Endodermal cell (in vitro differentiated cells): ENCODE measurements around the gene ACOT12. TPM values are rescaled to one million over a fixed set of nuclear protein-coding genes. Genes with fewer than 3 reads are reported as not detected.
"Not testable (repeated sequence)": the region's sequence is repeated elsewhere in the genome, so short reads cannot be mapped to it uniquely, and the experiment has no call there.

Experiments
- DNase-seq: peaks from one replicate; pipeline ENCODE4 v3.0.0-alpha.2; 2017
- H3K27ac ChIP-seq: 2 replicates; pipeline ENCODE4 v1.5.1; 2013; ENCODE audit warnings: mild to moderate bottlenecking, low read depth, low read length, moderate library complexity
- H3K27me3 ChIP-seq: 2 replicates; pipeline ENCODE4 v1.6.1; 2013; ENCODE audit warnings: mild to moderate bottlenecking, low read length, moderate library complexity; ENCODE audit not compliant: insufficient read depth, control insufficient read depth, poor library complexity, severe bottlenecking
- H3K36me3 ChIP-seq: 2 replicates; pipeline ENCODE4 v1.7.0; 2013; ENCODE audit warnings: mild to moderate bottlenecking, low read length, moderate library complexity; ENCODE audit not compliant: control insufficient read depth, insufficient read depth
- H3K4me1 ChIP-seq: one replicate; pipeline ENCODE4 v1.7.0; 2013; ENCODE audit warnings: low read length; ENCODE audit not compliant: control insufficient read depth, insufficient read depth
- H3K4me3 ChIP-seq: 2 replicates; pipeline ENCODE4 v1.5.1; 2013; ENCODE audit warnings: mild to moderate bottlenecking, low read length, moderate library complexity
- H3K9ac ChIP-seq: 2 replicates; pipeline ENCODE4 v1.6.1; 2013; ENCODE audit warnings: mild to moderate bottlenecking, low read length, moderate library complexity; ENCODE audit not compliant: poor library complexity, severe bottlenecking; ENCODE audit errors: extremely low read depth
- H3K9me3 ChIP-seq: 2 replicates; pipeline ENCODE4 v1.6.1; 2013; ENCODE audit warnings: mild to moderate bottlenecking, low read length, moderate library complexity; ENCODE audit not compliant: control insufficient read depth
- H3K27ac Mint-ChIP-seq: 2 replicates; pipeline ENCODE4 v1.8.0; 2020; ENCODE audit warnings: mixed read lengths
- H3K27me3 Mint-ChIP-seq: 2 replicates; pipeline ENCODE4 v1.8.0; 2021; ENCODE audit warnings: mild to moderate bottlenecking, mixed read lengths; ENCODE audit not compliant: insufficient read depth
- H3K36me3 Mint-ChIP-seq: 2 replicates; pipeline ENCODE4 v1.8.0; 2020; ENCODE audit warnings: low read depth, mixed read lengths
- H3K4me1 Mint-ChIP-seq: 2 replicates; pipeline ENCODE4 v1.8.0; 2020; ENCODE audit warnings: mixed read lengths
- H3K4me3 Mint-ChIP-seq: 2 replicates; pipeline ENCODE4 v1.8.0; 2020; ENCODE audit warnings: mild to moderate bottlenecking, moderate library complexity, mixed read lengths
- H3K9me3 Mint-ChIP-seq: 2 replicates; pipeline ENCODE4 v1.8.0; 2020; ENCODE audit warnings: mild to moderate bottlenecking, mixed read lengths
- CTCF ChIP-seq: fragments of 200-600 bp; sonication (generic); conservative IDR thresholded peaks from 2 replicates; pipeline ENCODE4 v1.5.0; 2021; ENCODE audit warnings: antibody characterized with exemption, mild to moderate bottlenecking
- WGBS, 2 experiments: methylation state at CpG; one replicate each; pipeline versions ENCODE4 v1.1.5 to v1.1.7; 2013; ENCODE audit warnings: missing lambda C conversion rate in 2 of 2, mixed read lengths in 1 of 2; ENCODE audit not compliant: insufficient coverage in 1 of 2, insufficient read length in 1 of 2; 5-methylcytosine and 5-hydroxymethylcytosine counted together
- total RNA-seq, 2 donors: library from RNA; stranded (reverse); fragmentation: NEBNext Ultra II Directional in 1 of 2; extraction: Animal tissue kit (Norgen Biotek cat#: 25700) in 1 of 2; gene quantifications; 2 replicates in 1 of 2; 3 replicates in 1 of 2; pipeline ENCODE4 v1.2.1, GENCODE V29; 2021

The ACOT12 gene
- total RNA-seq, 2 donors from 2014 or later: 0.42 TPM; not detected in 1

- Mint-ChIP-seq H3K36me3 (no peaks in the 10 kb centered on the region), H3K27ac (no peak overlapping the region), H3K4me1 (peaks cover 24% of the 10 kb centered on the region), H3K9me3 (peaks cover 4% of the 10 kb centered on the region), H3K27me3 (peaks cover 8% of the 10 kb centered on the region), H3K4me3 (no peak overlapping the region)
- H3K9ac ChIP-seq: no peak overlapping the region
- no peak overlapping the region for H3K27ac ChIP-seq
- TF ChIP-seq CTCF: no peak
- H3K9me3 ChIP-seq: no peaks in the 10 kb centered on the region
- no peaks in the 10 kb centered on the region for H3K27me3 ChIP-seq
- DNase-seq: no peak
- 89 to 100% methylated on average over 2 of the region's 2 CpGs for WGBS, 2 experiments
- no peak overlapping the region for H3K4me3 ChIP-seq
- H3K36me3 ChIP-seq: no peaks in the 10 kb centered on the region
- H3K4me1 ChIP-seq: peaks cover 10% of the 10 kb centered on the region
Observed at GRCh38 chr5:81409361-81409760, 15.4 kb upstream of the ACOT12 start.

GRCh38 chr5:81408496-81408895 lies 14.6 kb upstream of the ACOT12 start:
- Mint-ChIP-seq H3K27ac (no peak overlapping the region), H3K27me3 (peaks cover 11% of the 10 kb centered on the region), H3K36me3 (no peaks in the 10 kb centered on the region), H3K4me3 (no peak overlapping the region), H3K4me1 (peaks cover 24% of the 10 kb centered on the region), H3K9me3 (peaks cover 4% of the 10 kb centered on the region)
- Histone ChIP-seq H3K27ac (no peak overlapping the region), H3K4me1 (peaks cover 10% of the 10 kb centered on the region), H3K36me3 (no peaks in the 10 kb centered on the region), H3K9me3 (no peaks in the 10 kb centered on the region), H3K4me3 (no peak overlapping the region), H3K27me3 (no peaks in the 10 kb centered on the region), H3K9ac (no peak overlapping the region)
- WGBS, 2 experiments: 100% methylated on average over 1 of the region's 1 CpG; no CpG with 5 or more reads in 1 of the 2 experiments
- DNase-seq: no peak
- no peak for TF ChIP-seq CTCF

- not testable (repeated sequence) for H3K9me3 Mint-ChIP-seq, H3K9me3 ChIP-seq, H3K4me3 ChIP-seq, H3K27ac ChIP-seq, H3K36me3 ChIP-seq, H3K36me3 Mint-ChIP-seq, H3K9ac ChIP-seq, H3K4me3 Mint-ChIP-seq, H3K27me3 ChIP-seq, DNase-seq
- Mint-ChIP-seq H3K27ac (peak overlapping the region; percentile 33), H3K4me1 (peaks cover 24% of the 10 kb centered on the region), H3K27me3 (peaks cover 11% of the 10 kb centered on the region)
- WGBS, 2 experiments: 49 to 92% methylated on average over 2 to 4 of the region's 4 CpGs
- peaks cover 10% of the 10 kb centered on the region for H3K4me1 ChIP-seq
Observed at GRCh38 chr5:81407811-81408210, 13.9 kb upstream of the ACOT12 start.
